Lower lobe of right lung (tissue), 2 donors: ENCODE results near the gene ST7L. TPM values are rescaled to one million over a fixed set of nuclear protein-coding genes. Genes with fewer than 3 reads are reported as not detected.

ENCODE experiments used
- ATAC-seq, 2 donors: fragments of 200-7000 bp; cut with Tn5 transposase; one replicate each; pipeline ENCODE4 v1.9.1; 2020 to 2022; ENCODE audit warnings: mild to moderate bottlenecking in 2 of 2, moderate library complexity in 2 of 2
- DNase-seq: peaks from one replicate; pipeline ENCODE4 v3.0.0-alpha.2; 2020
- H3K27ac ChIP-seq: fragments of 200-600 bp; one replicate; pipeline ENCODE4 v1.8.0; 2022
- H3K27me3 ChIP-seq: fragments of 200-600 bp; one replicate; pipeline ENCODE4 v1.8.0; 2022; ENCODE audit warnings: low read depth
- H3K36me3 ChIP-seq: fragments of 200-600 bp; one replicate; pipeline ENCODE4 v1.8.0; 2022; ENCODE audit warnings: mild to moderate bottlenecking
- H3K4me1 ChIP-seq: fragments of 200-600 bp; one replicate; pipeline ENCODE4 v1.8.0; 2022
- H3K4me3 ChIP-seq: fragments of 200-600 bp; one replicate; pipeline ENCODE4 v1.8.0; 2022; ENCODE audit warnings: mild to moderate bottlenecking
- H3K9me3 ChIP-seq: fragments of 200-600 bp; one replicate; pipeline ENCODE4 v1.8.0; 2022
- intact Hi-C: fragments of 100-400 bp; cut with DNase I; formaldehyde crosslinking; loops from one replicate; pipeline ENCODE4 v1.11.0; 2022
- total RNA-seq: library from RNA; stranded (reverse); fragmentation: NEBNext Ultra II Directional; extraction: Animal tissue kit (Norgen Biotek cat#: 25700); gene quantifications from one replicate; pipeline ENCODE4 v1.2.1, GENCODE V29; 2021
- TF ChIP-seq, protein P1 (sequence below): fragments of 200-600 bp; IDR thresholded peaks from one replicate; pipeline ENCODE4 v1.8.0; 2022; ENCODE audit warnings: antibody characterized with exemption, mild to moderate bottlenecking
- donor health status: DM: no; HTN: yes; CAD: no; lungs with severe emphysema.

Gene ST7L
- total RNA-seq, 1 donor from 2014 or later, result 18.8 TPM

- no peak overlapping the region for H3K4me3 ChIP-seq
- ATAC-seq, result no peak
- no peaks in the 10 kb centered on the region for H3K27me3 ChIP-seq
- H3K27ac ChIP-seq, result no peak overlapping the region
- intact Hi-C loops, result no loop called here
- H3K9me3 ChIP-seq, result no peaks in the 10 kb centered on the region
- TF ChIP-seq, protein P1, sequence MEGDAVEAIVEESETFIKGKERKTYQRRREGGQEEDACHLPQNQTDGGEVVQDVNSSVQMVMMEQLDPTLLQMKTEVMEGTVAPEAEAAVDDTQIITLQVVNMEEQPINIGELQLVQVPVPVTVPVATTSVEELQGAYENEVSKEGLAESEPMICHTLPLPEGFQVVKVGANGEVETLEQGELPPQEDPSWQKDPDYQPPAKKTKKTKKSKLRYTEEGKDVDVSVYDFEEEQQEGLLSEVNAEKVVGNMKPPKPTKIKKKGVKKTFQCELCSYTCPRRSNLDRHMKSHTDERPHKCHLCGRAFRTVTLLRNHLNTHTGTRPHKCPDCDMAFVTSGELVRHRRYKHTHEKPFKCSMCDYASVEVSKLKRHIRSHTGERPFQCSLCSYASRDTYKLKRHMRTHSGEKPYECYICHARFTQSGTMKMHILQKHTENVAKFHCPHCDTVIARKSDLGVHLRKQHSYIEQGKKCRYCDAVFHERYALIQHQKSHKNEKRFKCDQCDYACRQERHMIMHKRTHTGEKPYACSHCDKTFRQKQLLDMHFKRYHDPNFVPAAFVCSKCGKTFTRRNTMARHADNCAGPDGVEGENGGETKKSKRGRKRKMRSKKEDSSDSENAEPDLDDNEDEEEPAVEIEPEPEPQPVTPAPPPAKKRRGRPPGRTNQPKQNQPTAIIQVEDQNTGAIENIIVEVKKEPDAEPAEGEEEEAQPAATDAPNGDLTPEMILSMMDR, result no peak
- no peaks in the 10 kb centered on the region for H3K4me1 ChIP-seq
- no peak for DNase-seq
- peaks cover 54% of the 10 kb centered on the region for H3K36me3 ChIP-seq
Observed at GRCh38 chr1:112594208-112594876, 24.6 kb downstream of the ST7L start.

DNA sequence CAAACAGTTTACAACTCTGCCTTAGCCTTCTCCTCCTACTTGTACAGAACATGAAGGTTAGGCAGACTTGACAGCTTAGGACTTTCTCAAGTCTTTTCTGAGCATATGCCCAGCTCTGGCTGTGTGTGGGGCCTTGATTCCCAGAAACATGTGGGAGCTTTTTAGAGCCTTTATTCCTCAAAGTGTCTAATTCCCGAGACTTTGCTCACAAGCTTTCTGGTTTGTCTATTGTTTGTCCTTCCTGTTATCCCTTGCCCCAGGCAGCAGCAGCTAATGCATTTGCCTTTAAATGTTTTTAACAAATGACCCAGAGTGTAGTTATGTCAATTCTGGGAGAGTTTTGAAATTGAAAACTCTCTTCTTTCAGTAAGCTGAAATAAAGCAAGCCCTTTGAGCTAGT lies 29.2 kb downstream of the ST7L start:
- Histone ChIP-seq H3K4me1 (no peaks in the 10 kb centered on the region), H3K27me3 (no peaks in the 10 kb centered on the region), H3K36me3 (peaks cover 31% of the 10 kb centered on the region), H3K9me3 (no peaks in the 10 kb centered on the region), H3K27ac (no peak overlapping the region), H3K4me3 (no peak overlapping the region)
- TF ChIP-seq, protein P1, result no peak
- no peak for DNase-seq
- no peak for ATAC-seq
- intact Hi-C loops, result no loop called here

- Histone ChIP-seq H3K27ac (no peak overlapping the region), H3K4me3 (no peak overlapping the region), H3K4me1 (no peaks in the 10 kb centered on the region), H3K36me3 (peaks cover 38% of the 10 kb centered on the region), H3K9me3 (no peaks in the 10 kb centered on the region), H3K27me3 (no peaks in the 10 kb centered on the region)
- ATAC-seq (no peak), DNase-seq (no peak)
- TF ChIP-seq, protein P1, result no peak
- intact Hi-C loops, result no loop called here
Observed at GRCh38 chr1:112583366-112583765, 35.6 kb downstream of the ST7L start.

DNA sequence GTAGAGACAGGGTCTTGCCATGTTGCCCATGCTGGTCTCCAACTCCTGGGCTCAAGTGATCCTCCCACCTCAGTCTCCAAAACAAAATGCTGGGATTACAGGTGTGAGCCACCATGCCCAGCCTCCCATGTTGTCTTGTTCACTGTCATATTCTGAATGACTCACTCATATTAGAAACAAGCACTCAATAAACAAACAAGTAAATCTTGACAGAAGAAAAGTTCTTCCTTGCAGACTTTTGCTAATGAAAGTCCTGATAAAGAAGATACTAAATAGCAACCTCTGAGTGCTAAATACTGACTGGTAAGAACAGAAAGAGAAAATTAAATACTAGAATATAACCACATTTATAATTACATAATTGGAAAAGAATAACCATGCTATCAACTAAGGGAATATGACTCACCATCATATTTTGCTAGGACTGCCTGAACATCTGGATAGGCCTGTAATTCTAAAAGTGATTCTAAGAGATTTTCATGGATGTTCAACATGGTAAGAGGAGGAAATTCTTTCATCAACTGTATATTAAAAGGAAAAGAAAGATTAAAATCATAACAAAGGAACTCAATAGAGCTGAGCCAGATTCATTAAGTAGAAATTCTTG lies 37.3 kb downstream of the ST7L start:
- intact Hi-C loops, result no loop called here
- Histone ChIP-seq H3K4me1 (no peaks in the 10 kb centered on the region), H3K9me3 (no peaks in the 10 kb centered on the region), H3K27me3 (no peaks in the 10 kb centered on the region), H3K36me3 (peaks cover 55% of the 10 kb centered on the region), H3K4me3 (no peak overlapping the region), H3K27ac (no peak overlapping the region)
- ATAC-seq, result no peak
- no peak for DNase-seq
- TF ChIP-seq, protein P1, result no peak

- H3K27ac ChIP-seq, result no peak overlapping the region
Observed at GRCh38 chr1:112579801-112580510, 39.0 kb downstream of the ST7L start.

More at GRCh38 chr1:112579801-112580510, 39.0 kb downstream of the ST7L start:
- no peaks in the 10 kb centered on the region for H3K27me3 ChIP-seq
- no peaks in the 10 kb centered on the region for H3K9me3 ChIP-seq
- peaks cover 70% of the 10 kb centered on the region for H3K36me3 ChIP-seq
- no peaks in the 10 kb centered on the region for H3K4me1 ChIP-seq
- TF ChIP-seq, protein P1, result no peak
- no peak for ATAC-seq
- no peak for DNase-seq
- no peak overlapping the region for H3K4me3 ChIP-seq
- intact Hi-C loops, result no loop called here
